HG03575 (cell line): ENCODE data around the gene SLC39A2.
A peak's percentile ranks its signal among the peaks of the same experiment; 100 is the strongest.
"Not testable (repeated sequence)": the region's sequence is repeated elsewhere in the genome, so short reads cannot be mapped to it uniquely, and the experiment has no call there.

Source experiments
- ATAC-seq: cut with Tn5 transposase; IDR thresholded peaks from one replicate; pipeline ENCODE4 v1.9.1; 2021; ENCODE audit not compliant: unreplicated experiment, insufficient number of reproducible peaks, low FRiP score; ENCODE audit errors: extremely low read depth

SLC39A2 gene

DNA sequence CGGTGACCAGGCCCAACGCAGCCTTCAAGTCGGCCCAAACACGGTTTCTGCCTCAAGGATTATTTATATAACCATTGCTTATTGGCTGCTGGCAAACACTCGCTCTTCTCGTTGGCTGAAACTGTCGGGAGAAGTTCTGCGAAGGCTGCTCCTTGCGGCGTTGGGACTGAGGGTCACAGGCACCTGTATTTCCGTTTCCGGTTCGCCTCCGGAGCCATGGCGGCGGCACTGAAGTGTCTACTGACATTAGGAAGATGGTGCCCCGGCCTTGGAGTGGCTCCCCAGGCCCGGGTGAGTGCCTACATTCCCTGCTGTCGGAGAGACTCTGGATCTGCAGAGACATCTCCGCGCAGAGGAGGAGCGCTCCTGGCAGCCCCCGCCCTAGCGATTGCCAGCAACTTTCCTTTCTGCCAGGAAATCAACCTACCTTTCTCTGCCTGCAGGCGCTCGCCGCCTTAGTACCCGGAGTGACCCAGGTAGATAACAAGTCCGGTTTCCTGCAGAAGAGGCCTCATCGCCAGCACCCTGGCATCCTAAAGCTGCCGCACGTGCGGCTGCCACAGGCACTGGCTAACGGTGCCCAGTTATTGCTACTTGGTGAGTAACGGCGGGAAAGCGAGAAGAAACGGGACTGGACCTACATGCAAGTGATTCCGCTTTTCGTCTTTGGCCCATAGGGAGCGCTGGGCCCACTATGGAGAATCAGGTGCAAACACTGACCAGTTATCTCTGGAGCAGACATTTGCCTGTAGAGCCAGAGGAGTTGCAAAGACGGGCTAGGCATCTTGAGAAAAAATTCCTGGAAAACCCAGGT is 9.1 kb upstream of the SLC39A2 start, which contains the start of gene METTL17:
TSS of gene METTL17 (plus strand) at position 194 of the 814 bp plus-strand sequence. CDS start at position 217, 23 bp downstream.
- ATAC-seq: peak; percentile 82

- ATAC-seq: no peak
Observed at GRCh38 chr14:20996521-20996920, 2.6 kb upstream of the SLC39A2 start.

GRCh38 chr14:20997115-20997514 is 2.0 kb upstream of the SLC39A2 start:
- no peak for ATAC-seq

DNA sequence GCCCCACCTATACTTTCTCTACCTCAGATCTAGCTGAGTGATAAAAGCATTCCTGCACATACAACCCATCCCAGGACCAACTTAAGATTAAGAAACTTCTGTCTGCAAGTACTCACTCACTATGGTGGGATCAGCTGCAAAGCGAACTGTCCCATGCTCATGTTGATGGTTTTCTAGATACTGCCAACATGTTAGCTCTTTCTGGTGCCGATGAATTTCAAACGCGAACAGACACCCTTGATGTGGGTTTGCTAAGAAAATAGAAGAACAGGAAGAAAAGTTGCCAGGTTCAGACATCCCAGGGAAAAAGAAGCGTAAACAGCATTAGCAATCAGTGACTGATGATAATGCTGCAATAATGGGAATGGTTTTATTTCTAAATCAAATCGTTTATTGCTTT is 1.5 kb upstream of the SLC39A2 start:
- no peak for ATAC-seq

GRCh38 chr14:20998139-20998538 is 954 bp upstream of the SLC39A2 start:
- ATAC-seq: no peak

GRCh38 chr14:20999591-20999990 is 498 bp downstream of the SLC39A2 start:
- ATAC-seq: no peak

DNA sequence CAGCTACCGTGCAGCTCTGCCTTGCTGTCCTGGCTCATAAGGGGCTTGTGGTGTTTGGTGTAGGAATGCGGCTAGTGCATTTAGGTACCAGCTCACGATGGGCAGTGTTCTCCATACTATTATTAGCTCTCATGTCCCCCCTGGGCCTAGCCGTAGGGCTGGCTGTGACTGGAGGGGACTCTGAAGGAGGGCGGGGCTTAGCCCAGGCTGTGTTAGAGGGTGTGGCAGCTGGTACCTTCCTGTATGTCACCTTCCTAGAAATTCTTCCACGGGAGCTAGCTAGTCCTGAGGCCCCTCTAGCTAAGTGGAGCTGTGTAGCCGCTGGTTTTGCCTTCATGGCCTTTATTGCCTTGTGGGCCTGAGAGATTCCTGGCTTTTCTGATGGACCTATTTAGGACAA is 2.1 kb downstream of the SLC39A2 start:
- no peak for ATAC-seq

DNA sequence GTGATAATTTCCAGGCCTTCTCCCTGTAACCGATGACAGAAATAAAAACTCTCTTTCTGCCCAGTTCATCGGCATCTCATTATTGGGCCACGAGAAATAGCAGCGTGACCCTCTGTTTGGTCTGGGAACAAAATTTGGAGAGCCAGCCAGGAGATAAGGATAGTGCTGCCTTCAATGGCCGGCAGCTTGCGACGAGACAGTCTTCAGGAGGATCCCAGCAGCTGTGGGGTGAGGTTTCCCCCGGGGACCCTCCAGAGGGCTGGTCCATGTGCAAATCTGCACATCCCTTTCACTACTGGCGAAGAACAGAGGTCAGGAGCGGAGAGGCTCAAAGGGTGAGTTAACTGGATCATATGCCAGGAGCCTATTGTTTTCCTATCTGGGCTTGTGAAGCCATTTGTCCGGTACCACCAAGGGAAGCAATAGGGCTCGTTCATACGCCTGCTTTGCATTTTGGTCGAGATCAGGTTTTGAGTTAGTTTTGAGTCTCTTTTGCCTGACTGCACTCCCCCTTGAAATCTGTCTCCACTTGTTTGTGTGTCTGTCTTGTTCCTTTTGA is 4.8 kb downstream of the SLC39A2 start:
- no peak for ATAC-seq

GRCh38 chr14:21009721-21010120 is 10.6 kb downstream of the SLC39A2 start:
- not testable (repeated sequence) for ATAC-seq

- no peak for ATAC-seq
Observed at GRCh38 chr14:21011136-21011535, 12.0 kb downstream of the SLC39A2 start.

GRCh38 chr14:21014761-21015190 is 15.7 kb downstream of the SLC39A2 start:
- no peak for ATAC-seq

DNA sequence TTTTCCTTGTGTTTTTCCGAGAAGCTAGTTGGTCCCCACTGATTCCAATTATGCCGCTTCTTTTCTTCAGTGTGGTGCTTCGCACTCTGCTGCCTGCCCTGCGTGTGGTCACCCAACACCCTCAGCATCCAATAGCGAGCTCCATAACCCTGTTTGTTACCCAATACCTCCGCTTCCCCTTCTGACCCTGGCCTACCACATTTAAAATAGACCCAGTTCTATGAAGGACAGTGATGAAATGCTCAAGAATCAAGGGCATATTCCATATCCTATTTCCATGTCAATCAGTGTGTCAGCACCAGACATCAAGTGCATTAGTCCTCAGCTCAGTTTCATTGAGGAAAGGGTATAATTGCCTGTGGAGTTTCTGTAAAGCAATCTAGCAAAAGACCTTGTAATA is 16.2 kb downstream of the SLC39A2 start:
- no peak for ATAC-seq

DNA sequence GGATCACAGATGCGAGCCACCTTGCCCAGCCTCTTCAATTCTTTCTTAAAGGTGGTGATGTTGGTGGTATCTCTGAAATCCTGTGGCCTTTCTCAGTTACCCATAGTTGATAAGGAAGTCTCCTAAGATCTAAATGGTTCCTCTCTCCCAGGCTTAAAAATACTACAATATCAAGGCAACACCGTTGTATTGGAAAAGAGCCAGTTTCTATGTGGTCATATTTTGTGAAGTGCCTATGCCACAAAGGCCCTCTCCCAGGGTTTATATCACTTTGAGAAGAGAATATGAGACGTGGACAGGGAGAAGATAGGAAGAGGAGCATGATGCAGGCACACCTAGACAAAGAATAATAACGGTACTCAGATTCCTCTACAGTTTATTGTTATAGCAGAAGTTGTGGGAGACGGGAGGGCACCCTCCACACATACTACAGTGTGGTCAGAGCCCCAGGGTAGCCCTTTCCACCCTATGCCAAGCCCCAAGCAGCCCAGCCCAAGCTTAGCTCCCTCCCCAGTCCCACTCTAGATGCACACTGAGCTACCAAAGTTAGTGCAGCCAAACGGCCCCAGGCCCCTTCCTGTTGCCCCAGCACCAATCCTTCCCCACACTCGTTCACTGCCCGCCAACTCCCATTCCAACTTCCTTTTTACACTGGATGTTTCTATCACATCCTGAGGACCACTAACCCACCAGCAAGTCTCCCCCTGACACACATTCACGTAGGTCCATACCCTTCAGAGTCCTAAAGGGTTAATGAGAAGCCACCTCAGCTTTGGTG is 17.5 kb downstream of the SLC39A2 start:
- no peak for ATAC-seq

- ATAC-seq: no peak
Observed at GRCh38 chr14:21017528-21018245, 18.6 kb downstream of the SLC39A2 start.

DNA sequence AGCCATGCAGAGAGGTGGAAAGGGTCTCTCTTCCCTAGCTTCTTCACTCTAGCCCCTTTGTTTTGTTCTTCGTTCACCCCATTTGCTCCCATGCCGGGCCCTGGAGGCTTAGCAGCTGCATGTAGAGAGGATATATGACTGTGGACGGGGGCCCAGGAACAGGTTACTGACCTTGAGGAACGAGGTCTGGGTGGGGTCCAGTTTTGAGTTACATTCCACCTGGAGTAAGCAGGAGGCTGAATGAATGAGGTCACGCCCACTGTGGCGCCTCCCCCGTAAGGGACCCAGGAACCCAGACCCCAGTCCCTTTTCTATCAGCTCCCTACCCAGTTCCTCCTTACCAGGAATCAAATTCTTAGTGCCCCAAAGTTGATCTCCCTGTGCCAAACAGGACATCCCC is 19.2 kb downstream of the SLC39A2 start:
- no peak for ATAC-seq

DNA sequence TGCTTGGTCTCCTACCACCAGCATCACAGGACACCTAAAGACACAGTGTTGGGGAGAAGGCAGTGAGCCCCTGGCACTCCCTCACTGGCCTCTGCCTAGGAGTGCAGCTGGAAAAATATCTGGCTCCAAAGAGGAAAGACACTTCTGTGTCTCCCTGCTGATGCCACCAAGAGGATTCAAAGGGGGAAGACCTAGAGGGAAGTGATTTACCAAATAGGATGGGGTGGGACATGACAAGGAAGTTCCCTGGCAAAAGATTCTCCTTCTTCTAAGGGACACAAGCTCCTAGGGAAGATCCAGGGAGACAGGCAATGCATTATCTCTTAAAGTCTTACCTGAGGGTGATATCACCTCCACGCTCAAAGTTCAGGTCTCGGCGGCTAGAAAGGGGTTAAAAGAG is 19.7 kb downstream of the SLC39A2 start:
- no peak for ATAC-seq

DNA sequence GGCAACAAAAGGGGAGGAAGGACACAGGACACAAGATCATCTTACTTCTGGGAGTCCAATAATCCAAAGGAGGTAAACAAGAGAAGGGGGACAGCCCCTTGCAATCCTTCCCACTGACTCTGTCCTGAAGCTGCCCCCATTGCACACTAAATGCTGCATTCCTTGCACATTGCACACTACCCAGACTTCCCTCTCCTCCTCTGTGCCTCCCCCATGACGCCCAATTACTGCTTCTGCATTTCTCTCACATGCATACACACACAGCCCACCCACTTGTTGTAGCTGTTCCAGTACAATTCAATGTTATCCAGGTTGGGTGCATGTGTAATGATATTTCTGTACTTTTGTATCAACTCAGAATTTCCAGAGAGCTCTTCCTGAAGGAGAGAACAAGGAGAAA is 20.3 kb downstream of the SLC39A2 start:
- no peak for ATAC-seq

GRCh38 chr14:21020977-21021545 is 22.0 kb downstream of the SLC39A2 start:
- ATAC-seq: no peak

GRCh38 chr14:21022686-21023085 is 23.6 kb downstream of the SLC39A2 start:
- ATAC-seq: no peak
